GM12878 (cell line): ENCODE measurements around the gene HMCN2. TPM values are rescaled to one million over a fixed set of nuclear protein-coding genes. Genes with fewer than 3 reads are reported as not detected.

Experiments
- ATAC-seq: fragments of 200-7000 bp; cut with Tn5 transposase; 3 replicates; pipeline ENCODE4 v1.9.1; 2020; ENCODE audit warnings: mild to moderate bottlenecking, moderate library complexity
- BruUV-seq: library from RNA; stranded (reverse); fragments of 400-500 nt; replicated peaks from 2 replicates; lab custom pipeline; 2021; lab: Mats Ljungman, UMichigan
- CTCF ChIA-PET: fragments of 300-600 bp; sonication (Branson Sonifier 250); formaldehyde crosslinking; extraction: SDS; loops from one replicate; lab custom pipeline; 2021; ENCODE audit warnings: inconsistent platforms; lab: Yijun Ruan, JAX
- POLR2A ChIA-PET: fragments of 350-600 bp; formaldehyde crosslinking; extraction: SDS; loops from one replicate; lab custom pipeline; 2021; ENCODE audit warnings: inconsistent platforms; lab: Charles Lee
- RAD21 ChIA-PET: fragments of 300-600 bp; sonication (Branson Sonifier 250); formaldehyde crosslinking; loops from one replicate; lab custom pipeline; 2023; ENCODE audit warnings: antibody characterized with exemption; ENCODE audit not compliant: unreplicated experiment; lab: Charles Lee
- SMC1A ChIA-PET: fragments of 300-600 bp; sonication (Branson Sonifier 250); formaldehyde crosslinking; loops from one replicate; lab custom pipeline; 2023; ENCODE audit not compliant: unreplicated experiment, uncharacterized antibody; lab: Charles Lee
- DNase-seq: peaks from one replicate; pipeline ENCODE4 v3.0.0-alpha.2; 2011; ENCODE audit warnings: low read depth, low spot score
- FAIRE-seq: peaks from 3 replicates; lab custom pipeline; 2011; peaks lifted over from hg19 to GRCh38; lab: Jason Lieb, UNC
- H2AFZ ChIP-seq: 2 replicates; pipeline ENCODE4 v1.6.0; 2011; ENCODE audit warnings: low read depth, low read length, control low read depth; ENCODE audit not compliant: control insufficient read depth
- H3K27ac ChIP-seq: 2 replicates; pipeline ENCODE4 v1.5.1; 2011; ENCODE audit warnings: control low read depth; ENCODE audit not compliant: control insufficient read depth, insufficient read depth
- H3K27me3 ChIP-seq, 2 experiments: replicated peaks in 1 of 2; 2 replicates each; pipeline versions ENCODE4 v1.6.0 to v1.6.1; 2011; ENCODE audit warnings: low read length in 1 of 2; ENCODE audit not compliant: control insufficient read depth in 2 of 2, insufficient read depth in 2 of 2
- H3K36me3 ChIP-seq, 2 experiments: 2 replicates each; pipeline ENCODE4 v1.5.1; 2011; ENCODE audit warnings: low read length in 1 of 2; ENCODE audit not compliant: control insufficient read depth in 2 of 2, insufficient read depth in 2 of 2
- H3K4me1 ChIP-seq: 2 replicates; pipeline ENCODE4 v1.6.1; 2011; ENCODE audit warnings: mild to moderate bottlenecking, low read length, moderate library complexity, mixed read lengths; ENCODE audit not compliant: control insufficient read depth, insufficient read depth
- H3K4me2 ChIP-seq: 2 replicates; pipeline ENCODE4 v1.6.0; 2011; ENCODE audit warnings: control low read depth; ENCODE audit not compliant: control insufficient read depth, insufficient read depth
- H3K4me3 ChIP-seq: fragments of 200-600 bp; sonication (generic); 2 replicates; pipeline ENCODE4 v1.5.1; 2016
- H3K79me2 ChIP-seq: 2 replicates; pipeline ENCODE4 v1.6.0; 2011; ENCODE audit warnings: low read length; ENCODE audit not compliant: control insufficient read depth, insufficient read depth
- H3K9ac ChIP-seq: 2 replicates; pipeline ENCODE4 v1.8.0; 2011; ENCODE audit warnings: low read length, control low read depth, mixed read lengths; ENCODE audit not compliant: control insufficient read depth, insufficient read depth
- H3K9me3 ChIP-seq: replicated peaks from 3 replicates; pipeline ENCODE4 v1.5.1; 2011; ENCODE audit warnings: mild to moderate bottlenecking, low read length; ENCODE audit not compliant: control insufficient read depth, insufficient read depth
- H4K20me1 ChIP-seq: 2 replicates; pipeline ENCODE4 v1.6.0; 2011; ENCODE audit not compliant: control insufficient read depth, insufficient read depth
- ATF7 ChIP-seq: fragments of 450-650 bp; IDR thresholded peaks from 2 replicates; pipeline ENCODE4 v1.6.1; 2016; ENCODE audit warnings: low read depth, mild to moderate bottlenecking
- BRCA1 ChIP-seq: IDR thresholded peaks from 2 replicates; pipeline ENCODE4 v1.6.1; 2011; ENCODE audit warnings: low read depth, low read length, improper control_type of control experiment
- CBX3 ChIP-seq: fragments of 200-600 bp; sonication (generic); IDR thresholded peaks from 2 replicates; pipeline ENCODE4 v1.6.1; 2016; ENCODE audit warnings: low read depth, borderline replicate concordance
- CEBPB ChIP-seq, 2 experiments: fragments of 150-350 bp in 1 of 2; IDR thresholded peaks; 2 replicates each; pipeline ENCODE4 v1.6.1; 2012 to 2014; ENCODE audit warnings: low read depth in 2 of 2, low read length in 2 of 2, borderline replicate concordance in 1 of 2, inconsistent platforms in 1 of 2
- DPF2 ChIP-seq: fragments of 450-650 bp; IDR thresholded peaks from 2 replicates; pipeline ENCODE4 v1.6.1; 2017; ENCODE audit warnings: mild to moderate bottlenecking
- KLF5 ChIP-seq: fragments of 450-650 bp; IDR thresholded peaks from 2 replicates; pipeline ENCODE4 v1.6.1; 2014; ENCODE audit warnings: mild to moderate bottlenecking; ENCODE audit not compliant: partially characterized antibody
- NFYB ChIP-seq: IDR thresholded peaks from 2 replicates; pipeline ENCODE4 v1.6.1; 2011; ENCODE audit warnings: low read depth, mild to moderate bottlenecking, low read length, improper control_type of control experiment, moderate library complexity; ENCODE audit not compliant: insufficient read depth
- RELA ChIP-seq: fragments of 450-650 bp; IDR thresholded peaks from 2 replicates; pipeline ENCODE4 v1.8.0; 2014; ENCODE audit warnings: borderline replicate concordance; ENCODE audit not compliant: partially characterized antibody
- SP1 ChIP-seq: IDR thresholded peaks from one replicate; pipeline ENCODE4 v1.6.1; 2011; ENCODE audit warnings: low read depth, low read length
- SRF ChIP-seq, 2 experiments: IDR thresholded peaks; 2 replicates each; pipeline ENCODE4 v1.6.1; 2011; ENCODE audit warnings: low read depth in 2 of 2, low read length in 2 of 2, mild to moderate bottlenecking in 1 of 2, moderate library complexity in 1 of 2
- STAT1 ChIP-seq: fragments of 450-650 bp; conservative IDR thresholded peaks from 2 replicates; pipeline ENCODE4 v1.6.1; 2014; ENCODE audit warnings: antibody characterized with exemption, mild to moderate bottlenecking
- TBL1XR1 ChIP-seq: IDR thresholded peaks from 2 replicates; pipeline ENCODE4 v1.6.1; 2012; ENCODE audit warnings: low read depth, low read length, improper control_type of control experiment
- ZZZ3 ChIP-seq: IDR thresholded peaks from 2 replicates; pipeline ENCODE4 v1.6.1; 2011; ENCODE audit warnings: low read depth; ENCODE audit not compliant: control insufficient read depth, insufficient read length
- WGBS: methylation state at CpG from one replicate; pipeline ENCODE4 v1.1.6; 2016; ENCODE audit warnings: low lambda C conversion rate; ENCODE audit not compliant: insufficient replicate concordance, insufficient coverage; ENCODE audit errors: missing lambda C conversion rate; 5-methylcytosine and 5-hydroxymethylcytosine counted together
- in situ Hi-C: fragments of 300-500 bp; cut with MboI; formaldehyde crosslinking; loops from 9 replicates; pipeline ENCODE4 v1.14.3; 2018; ENCODE audit warnings: mixed read lengths
- intact Hi-C: fragments of 100-400 bp; cut with micrococcal nuclease; formaldehyde crosslinking; loops from one replicate; pipeline ENCODE4 v1.14.2; 2022; ENCODE audit not compliant: unreplicated experiment
- polyA plus RNA-seq, 11 experiments: library from polyadenylated mRNA; depleted of rRNA in 4 of 11; unstranded in 6 of 11; stranded (reverse) in 5 of 11; fragments of >200 nt; fragmentation: Nextera tagmentation in 4 of 11; fragmentation: Illumina TruSeq in 1 of 11; extraction: Ambion mirVana in 4 of 11; extraction: Trizol in 1 of 11; gene quantifications; 1 replicate in 1 of 11; 2 replicates in 10 of 11; pipeline versions ENCODE4 v1.2.1 to v1.2.3, GENCODE V29; 2011 to 2016; ENCODE audit warnings: inconsistent platforms in 2 of 11, missing spikeins in 2 of 11, low read depth in 1 of 11
- total RNA-seq, 4 experiments: library from RNA; depleted of rRNA in 3 of 4; stranded (reverse); fragments of >200 nt in 3 of 4; fragmentation: Illumina TruSeq in 1 of 4; extraction: Trizol in 1 of 4; gene quantifications; 2 replicates each; pipeline versions ENCODE4 v1.2.1 to v1.2.3, GENCODE V29; 2013 to 2021
- TF ChIP-seq, protein P1 (sequence below): fragments of 450-650 bp; IDR thresholded peaks from 2 replicates; pipeline ENCODE4 v1.6.1; 2017; ENCODE audit warnings: borderline replicate concordance
- TF ChIP-seq, protein P2 (sequence below): IDR thresholded peaks from 2 replicates; pipeline ENCODE4 v1.6.1; 2011; ENCODE audit warnings: low read depth, mild to moderate bottlenecking, low read length, moderate library complexity, borderline replicate concordance; ENCODE audit errors: extremely low read depth
- TF ChIP-seq, protein P3 (sequence below): IDR thresholded peaks from 2 replicates; pipeline ENCODE4 v1.6.1; 2012; ENCODE audit warnings: low read depth, low read length, improper control_type of control experiment
- TF ChIP-seq, protein P4 (sequence below): IDR thresholded peaks from 2 replicates; pipeline ENCODE4 v1.6.1; 2012; ENCODE audit warnings: low read depth, low read length, improper control_type of control experiment
- TF ChIP-seq, protein P5 (sequence below): IDR thresholded peaks from 2 replicates; pipeline ENCODE4 v1.6.1; 2011; ENCODE audit warnings: low read depth, low read length, improper control_type of control experiment, borderline replicate concordance
- TF ChIP-seq, protein P6 (sequence below): IDR thresholded peaks from 2 replicates; pipeline ENCODE4 v1.6.1; 2011; ENCODE audit warnings: borderline replicate concordance, low read depth, mild to moderate bottlenecking, moderate library complexity, mixed read lengths, low read length; ENCODE audit not compliant: insufficient read depth; ENCODE audit errors: extremely low read length

The HMCN2 gene
- total and polyA plus RNA-seq, 10 of the 15 experiments (the other 5 are each of a cell fraction or from before 2014, with no cell fraction given): 0.04 TPM; not detected in 9

DNA sequence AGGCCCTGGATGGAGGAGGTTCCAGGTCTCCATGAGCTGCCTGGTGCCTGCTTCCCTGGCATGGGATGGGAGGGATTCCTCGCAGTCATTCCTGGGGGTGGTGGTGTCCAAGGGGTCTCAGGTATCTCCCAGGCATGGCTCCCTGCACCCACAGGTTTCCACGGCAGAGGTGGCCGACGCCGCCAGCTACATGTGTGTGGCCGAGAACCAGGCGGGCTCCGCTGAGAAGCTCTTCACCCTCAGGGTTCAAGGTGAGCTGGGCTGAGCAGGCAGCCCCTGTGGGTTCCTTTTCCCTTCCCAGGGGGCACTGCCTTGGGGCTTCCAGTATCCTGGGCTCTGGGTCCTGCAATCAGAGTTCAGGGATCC lies 117.8 kb downstream of the HMCN2 start:
- CTCF ChIA-PET: no interaction called here
- Histone ChIP-seq H3K79me2 (no peaks in the 10 kb centered on the region), H3K27me3 (no peaks in the 10 kb centered on the region; a peak in 1 of 4 replicates), H3K4me2 (no peak overlapping the region), H3K9ac (no peak overlapping the region), H2AFZ (no peak overlapping the region), H3K9me3 (no peaks in the 10 kb centered on the region), H3K4me3 (no peak overlapping the region), H3K4me1 (no peaks in the 10 kb centered on the region), H3K27ac (no peak overlapping the region), H4K20me1 (no peaks in the 10 kb centered on the region), H3K36me3 (no peaks in the 10 kb centered on the region)
- SMC1A ChIA-PET: no interaction called here
- intact Hi-C loops: no loop called here
- in situ Hi-C loops: no loop called here
- ATAC-seq: no peak
- BruUV-seq: no TSS peak
- RAD21 ChIA-PET: no interaction called here
- 35% methylated on average over 8 of the region's 8 CpGs for WGBS
- no peak for TF ChIP-seq CEBPB (IDR thresholded peaks at IDR 0.05; ENCODE audit: borderline replicate concordance in 1 of 2, low read depth in 2 of 2, low read length in 2 of 2)
- TF ChIP-seq, protein P1, sequence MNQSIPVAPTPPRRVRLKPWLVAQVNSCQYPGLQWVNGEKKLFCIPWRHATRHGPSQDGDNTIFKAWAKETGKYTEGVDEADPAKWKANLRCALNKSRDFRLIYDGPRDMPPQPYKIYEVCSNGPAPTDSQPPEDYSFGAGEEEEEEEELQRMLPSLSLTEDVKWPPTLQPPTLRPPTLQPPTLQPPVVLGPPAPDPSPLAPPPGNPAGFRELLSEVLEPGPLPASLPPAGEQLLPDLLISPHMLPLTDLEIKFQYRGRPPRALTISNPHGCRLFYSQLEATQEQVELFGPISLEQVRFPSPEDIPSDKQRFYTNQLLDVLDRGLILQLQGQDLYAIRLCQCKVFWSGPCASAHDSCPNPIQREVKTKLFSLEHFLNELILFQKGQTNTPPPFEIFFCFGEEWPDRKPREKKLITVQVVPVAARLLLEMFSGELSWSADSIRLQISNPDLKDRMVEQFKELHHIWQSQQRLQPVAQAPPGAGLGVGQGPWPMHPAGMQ: no peak
- TF ChIP-seq, protein P2, sequence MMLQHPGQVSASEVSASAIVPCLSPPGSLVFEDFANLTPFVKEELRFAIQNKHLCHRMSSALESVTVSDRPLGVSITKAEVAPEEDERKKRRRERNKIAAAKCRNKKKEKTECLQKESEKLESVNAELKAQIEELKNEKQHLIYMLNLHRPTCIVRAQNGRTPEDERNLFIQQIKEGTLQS: no peak
- TF ChIP-seq ZZZ3: no peak
- TF ChIP-seq KLF5: no peak
- TF ChIP-seq, protein P3, sequence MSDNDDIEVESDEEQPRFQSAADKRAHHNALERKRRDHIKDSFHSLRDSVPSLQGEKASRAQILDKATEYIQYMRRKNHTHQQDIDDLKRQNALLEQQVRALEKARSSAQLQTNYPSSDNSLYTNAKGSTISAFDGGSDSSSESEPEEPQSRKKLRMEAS: no peak
- no peak for TF ChIP-seq CBX3
- no peak for TF ChIP-seq BRCA1
- TF ChIP-seq, protein P4, sequence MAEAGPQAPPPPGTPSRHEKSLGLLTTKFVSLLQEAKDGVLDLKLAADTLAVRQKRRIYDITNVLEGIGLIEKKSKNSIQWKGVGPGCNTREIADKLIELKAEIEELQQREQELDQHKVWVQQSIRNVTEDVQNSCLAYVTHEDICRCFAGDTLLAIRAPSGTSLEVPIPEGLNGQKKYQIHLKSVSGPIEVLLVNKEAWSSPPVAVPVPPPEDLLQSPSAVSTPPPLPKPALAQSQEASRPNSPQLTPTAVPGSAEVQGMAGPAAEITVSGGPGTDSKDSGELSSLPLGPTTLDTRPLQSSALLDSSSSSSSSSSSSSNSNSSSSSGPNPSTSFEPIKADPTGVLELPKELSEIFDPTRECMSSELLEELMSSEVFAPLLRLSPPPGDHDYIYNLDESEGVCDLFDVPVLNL: no peak
- TF ChIP-seq, protein P5, sequence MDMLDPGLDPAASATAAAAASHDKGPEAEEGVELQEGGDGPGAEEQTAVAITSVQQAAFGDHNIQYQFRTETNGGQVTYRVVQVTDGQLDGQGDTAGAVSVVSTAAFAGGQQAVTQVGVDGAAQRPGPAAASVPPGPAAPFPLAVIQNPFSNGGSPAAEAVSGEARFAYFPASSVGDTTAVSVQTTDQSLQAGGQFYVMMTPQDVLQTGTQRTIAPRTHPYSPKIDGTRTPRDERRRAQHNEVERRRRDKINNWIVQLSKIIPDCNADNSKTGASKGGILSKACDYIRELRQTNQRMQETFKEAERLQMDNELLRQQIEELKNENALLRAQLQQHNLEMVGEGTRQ: no peak
- TF ChIP-seq DPF2: no peak
- TF ChIP-seq, protein P6, sequence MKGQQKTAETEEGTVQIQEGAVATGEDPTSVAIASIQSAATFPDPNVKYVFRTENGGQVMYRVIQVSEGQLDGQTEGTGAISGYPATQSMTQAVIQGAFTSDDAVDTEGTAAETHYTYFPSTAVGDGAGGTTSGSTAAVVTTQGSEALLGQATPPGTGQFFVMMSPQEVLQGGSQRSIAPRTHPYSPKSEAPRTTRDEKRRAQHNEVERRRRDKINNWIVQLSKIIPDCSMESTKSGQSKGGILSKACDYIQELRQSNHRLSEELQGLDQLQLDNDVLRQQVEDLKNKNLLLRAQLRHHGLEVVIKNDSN: no peak
- TF ChIP-seq SP1: no peak
- TF ChIP-seq SRF (IDR thresholded peaks at IDR 0.05; ENCODE audit: low read depth in 2 of 2, low read length in 2 of 2): no peak
- TF ChIP-seq RELA: no peak
- TF ChIP-seq NFYB: no peak
- no peak for TF ChIP-seq TBL1XR1
- no peak for TF ChIP-seq ATF7
- no peak for TF ChIP-seq STAT1
- no peak for FAIRE-seq
- POLR2A ChIA-PET: no interaction called here
- DNase-seq: no peak
